Measurements from ENCODE around the gene ERCC6L2.

ERCC6L2 gene

DNA sequence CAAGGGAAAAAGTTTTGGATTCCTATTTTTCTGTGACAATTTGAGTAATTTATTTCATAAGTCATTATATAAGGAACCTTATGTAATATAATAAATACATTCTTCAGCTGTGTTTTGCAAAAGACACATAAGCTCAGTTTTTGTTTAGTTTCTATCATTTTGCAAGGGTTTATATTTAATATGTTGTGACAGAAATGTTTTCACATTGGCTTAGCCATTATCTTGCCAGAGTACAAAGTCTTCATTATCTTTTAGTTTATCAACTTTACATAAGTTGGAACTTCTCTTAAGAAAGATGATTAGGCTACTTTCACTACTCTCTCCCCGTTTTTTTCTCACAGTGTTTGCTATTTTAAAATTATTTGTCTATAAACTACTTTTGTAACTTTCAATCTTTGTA, 54.8 kb downstream of the ERCC6L2 start:
- no peak for FAIRE-seq

DNA sequence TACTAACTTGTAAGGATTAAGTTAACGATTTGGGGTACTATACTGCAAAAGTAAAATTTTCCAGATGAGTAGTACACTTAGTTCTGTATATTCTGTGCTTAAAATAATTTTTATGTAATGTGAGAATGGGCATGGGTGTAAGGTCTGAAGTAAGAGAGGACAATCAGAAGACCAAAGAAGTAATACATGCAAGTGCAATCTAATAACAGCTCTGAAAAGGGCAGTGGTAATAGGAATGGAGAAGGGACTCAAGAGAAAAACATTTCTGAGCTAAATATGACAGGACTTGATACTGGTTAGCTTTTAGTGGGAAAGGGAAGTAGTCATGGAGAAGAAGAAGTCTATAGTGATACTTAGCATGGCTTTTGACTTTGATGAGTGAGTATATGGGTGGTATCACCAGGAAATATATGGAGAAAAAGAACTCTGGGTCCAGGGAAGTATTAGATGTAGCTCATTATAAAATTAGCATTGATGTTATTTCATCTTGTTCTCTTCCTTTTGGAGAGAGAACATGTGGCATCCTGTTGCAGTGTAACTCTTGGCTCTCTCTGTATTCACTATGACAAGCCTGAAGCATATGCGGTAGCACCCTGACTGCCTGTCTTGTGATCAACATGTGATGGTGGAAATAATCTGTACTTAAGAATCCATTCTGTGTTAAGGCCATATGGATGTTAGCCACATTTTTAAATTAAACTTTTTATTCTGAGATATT, 60.5 kb downstream of the ERCC6L2 start:
- FAIRE-seq, result no peak

DNA sequence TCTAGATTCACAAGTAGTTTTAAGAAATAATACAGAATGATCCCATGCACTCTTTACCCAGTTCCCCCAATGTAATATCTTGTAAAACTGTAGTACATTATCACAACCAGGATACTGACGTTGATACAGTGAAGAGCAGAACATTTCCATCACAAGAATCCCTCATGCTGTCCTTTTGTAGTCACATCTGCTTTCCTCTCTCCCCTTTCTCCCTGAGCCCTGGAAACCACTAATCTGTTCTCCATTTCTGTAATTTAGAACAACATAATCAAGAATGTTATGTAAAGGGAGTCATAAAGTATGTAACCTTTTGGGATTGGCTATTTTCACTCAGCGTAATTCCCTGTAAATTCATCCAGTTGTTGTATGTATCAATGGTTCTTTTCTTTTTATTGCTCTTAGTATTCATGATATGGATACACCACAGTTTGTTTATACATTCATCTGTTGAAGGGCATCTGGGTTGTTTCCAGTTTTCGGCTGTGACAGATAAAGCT, 61.1 kb downstream of the ERCC6L2 start:
- FAIRE-seq, result no peak

DNA sequence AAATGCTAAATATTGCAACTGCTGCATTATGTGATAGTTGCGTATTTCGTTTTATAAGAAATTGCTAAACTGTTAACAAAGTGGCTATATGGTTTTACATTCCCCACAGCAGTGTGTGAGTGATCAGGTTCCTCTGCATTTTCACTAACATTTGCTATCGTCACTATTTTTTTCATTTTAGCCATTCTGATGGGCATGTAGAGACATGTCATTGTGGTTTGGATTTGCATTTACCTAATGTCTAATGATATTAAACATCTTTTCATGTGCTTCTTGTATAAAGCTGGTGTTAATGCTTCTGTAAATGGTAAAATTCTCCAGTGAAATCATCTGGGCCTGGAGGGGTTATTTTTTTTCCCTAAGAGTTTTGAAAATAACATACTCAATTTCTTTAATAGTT, 61.6 kb downstream of the ERCC6L2 start:
- FAIRE-seq, result no peak

DNA sequence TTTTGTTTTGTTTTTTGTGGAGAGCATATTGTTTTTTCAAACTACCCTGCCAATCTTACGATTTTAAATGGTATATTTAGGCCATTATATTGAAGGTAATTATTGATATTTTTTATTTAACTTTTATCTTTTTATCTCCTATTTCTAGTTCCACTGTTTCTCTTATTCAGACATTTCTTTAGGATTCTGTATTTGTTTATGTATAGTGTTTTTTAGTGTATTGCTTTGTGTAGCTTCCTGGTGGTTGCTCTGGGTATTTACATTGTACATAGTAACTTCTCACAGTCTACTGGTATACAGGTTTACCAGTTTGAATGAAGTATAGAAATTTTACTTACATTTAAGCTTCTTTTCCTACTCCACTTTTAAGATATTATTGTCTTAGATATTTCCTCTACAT, 63.2 kb downstream of the ERCC6L2 start:
- FAIRE-seq, result no peak

DNA sequence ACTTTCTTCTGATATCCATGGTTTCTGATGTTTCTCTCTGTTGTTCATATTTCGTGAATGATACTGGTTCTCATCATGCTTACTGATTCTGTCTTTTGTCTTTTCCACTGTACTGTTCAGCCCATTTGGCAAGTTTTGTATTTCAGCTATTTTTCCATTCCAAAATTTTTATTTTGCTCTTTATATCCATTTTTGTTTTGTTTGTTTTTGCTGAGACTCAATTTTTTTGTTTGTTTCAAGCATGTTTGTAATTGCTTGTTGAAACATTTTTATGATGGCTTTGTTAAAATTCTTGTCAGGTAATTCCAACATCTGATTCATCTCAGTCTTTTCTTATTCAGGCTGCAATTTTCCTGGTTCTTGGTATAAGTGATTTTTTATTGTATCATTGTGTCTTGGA, 64.0 kb downstream of the ERCC6L2 start:
- FAIRE-seq, result no peak

DNA sequence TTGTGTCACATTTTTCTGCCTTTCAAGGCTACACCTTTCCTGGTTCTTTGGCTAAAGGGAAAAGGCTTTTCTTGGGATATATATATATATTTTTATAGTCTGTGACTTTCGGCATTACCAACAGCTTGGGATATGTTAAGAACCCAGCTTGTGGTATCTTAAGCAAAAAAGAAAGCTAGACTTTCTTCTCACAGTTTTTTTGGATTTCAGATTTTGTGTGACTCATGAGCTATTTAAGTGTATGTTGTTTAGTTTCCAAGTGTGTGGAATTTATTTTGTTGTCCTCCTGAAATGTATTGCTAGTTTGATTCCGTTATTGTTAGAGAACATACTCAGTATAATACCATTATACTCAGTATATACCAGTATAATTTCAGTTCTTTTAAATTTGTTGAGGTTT, 64.8 kb downstream of the ERCC6L2 start:
- FAIRE-seq, result no peak

DNA sequence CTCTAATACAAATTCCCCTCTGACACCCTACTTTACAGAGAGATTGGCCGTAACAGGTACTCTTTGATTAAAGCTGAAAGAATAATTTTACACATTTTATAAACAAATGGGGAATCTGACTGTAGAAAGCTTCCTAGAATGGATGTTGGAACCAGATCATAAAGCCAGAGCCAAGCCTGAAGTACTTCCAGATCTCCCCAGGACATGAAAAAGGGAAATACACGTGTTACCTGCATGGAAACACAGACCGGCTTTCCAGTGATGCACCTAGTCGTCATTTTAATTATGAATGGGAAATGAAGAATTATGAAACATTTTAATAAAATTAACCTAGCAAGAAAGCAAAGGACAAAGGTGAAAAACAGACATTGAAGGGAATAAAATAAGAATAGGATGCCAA, 66.5 kb downstream of the ERCC6L2 start:
- FAIRE-seq, result peak; percentile 27

DNA sequence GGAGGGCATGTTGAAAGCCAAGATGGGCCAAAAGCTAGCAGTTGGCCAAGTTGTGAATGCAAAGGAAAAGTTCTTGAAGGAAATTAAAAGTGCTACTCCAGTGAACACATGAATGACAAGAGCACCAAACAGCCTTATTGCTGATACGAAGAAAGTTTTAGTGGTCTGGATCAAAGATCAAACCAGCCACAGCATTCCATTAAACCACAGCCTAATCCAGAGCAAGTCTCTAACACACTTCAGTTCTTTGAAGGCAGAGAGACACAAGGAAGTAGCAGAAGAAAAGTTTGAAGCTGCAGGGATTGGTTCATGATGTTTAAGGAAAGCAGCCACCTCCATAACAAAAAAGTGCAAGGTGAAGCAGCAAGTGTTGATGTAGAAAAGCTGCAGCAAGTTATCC, 71.6 kb downstream of the ERCC6L2 start:
- FAIRE-seq, result no peak

DNA sequence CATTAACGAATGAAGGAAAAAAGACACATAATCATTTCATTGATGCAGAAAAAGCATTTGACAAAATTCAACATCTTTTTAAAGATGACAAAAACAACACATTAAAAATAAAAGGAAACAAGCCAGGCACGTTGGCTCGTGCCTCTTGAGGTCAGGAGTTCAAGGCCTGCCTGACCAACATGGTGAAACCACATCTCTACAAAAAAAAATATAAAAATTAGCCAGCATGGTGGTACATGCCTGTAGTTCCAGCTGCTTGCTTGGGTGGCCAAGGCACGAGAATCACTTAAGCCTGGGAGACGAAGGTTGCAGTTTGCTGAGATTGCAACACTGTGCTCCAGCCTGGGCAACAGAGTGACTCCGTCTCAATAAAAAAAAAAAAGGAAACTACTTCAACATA, 77.0 kb downstream of the ERCC6L2 start:
- no peak for FAIRE-seq

DNA sequence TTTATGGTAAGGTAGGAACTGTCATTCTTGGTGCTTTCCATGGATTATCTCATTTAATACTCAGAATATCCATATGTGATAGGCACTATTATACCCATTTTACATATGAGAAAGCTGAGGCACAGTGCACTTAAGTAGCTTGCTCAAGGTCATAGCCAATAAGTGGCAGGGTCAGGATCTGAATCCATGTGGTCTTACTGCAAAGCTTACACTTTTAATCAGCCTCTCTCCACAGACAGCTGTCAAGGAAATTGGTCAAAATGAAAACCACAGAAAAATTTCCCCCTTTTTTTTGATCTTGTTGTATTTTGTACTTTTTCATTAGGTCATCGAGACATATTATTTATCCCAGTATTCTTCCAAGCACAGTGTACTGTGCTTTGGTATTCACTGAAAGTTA, 78.5 kb downstream of the ERCC6L2 start:
- FAIRE-seq, result no peak

DNA sequence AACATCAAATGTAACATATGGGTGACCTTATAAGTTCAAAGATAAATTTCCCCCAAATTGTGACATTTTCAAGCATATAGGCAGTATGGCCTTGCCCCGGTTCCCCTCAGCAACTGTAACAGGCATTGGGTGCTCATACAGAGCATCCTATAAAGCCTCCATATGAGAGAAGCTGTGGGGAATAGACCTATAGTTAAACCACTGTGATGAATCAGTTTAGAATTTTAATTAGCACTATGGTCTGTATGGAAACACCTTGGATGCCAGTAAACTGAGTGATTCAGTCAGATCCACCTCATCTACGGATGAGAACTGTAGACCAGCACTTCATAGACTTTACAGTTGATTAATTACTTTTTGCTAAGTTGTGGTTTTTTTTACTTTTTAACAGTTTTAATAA, 79.4 kb downstream of the ERCC6L2 start:
- FAIRE-seq, result no peak

DNA sequence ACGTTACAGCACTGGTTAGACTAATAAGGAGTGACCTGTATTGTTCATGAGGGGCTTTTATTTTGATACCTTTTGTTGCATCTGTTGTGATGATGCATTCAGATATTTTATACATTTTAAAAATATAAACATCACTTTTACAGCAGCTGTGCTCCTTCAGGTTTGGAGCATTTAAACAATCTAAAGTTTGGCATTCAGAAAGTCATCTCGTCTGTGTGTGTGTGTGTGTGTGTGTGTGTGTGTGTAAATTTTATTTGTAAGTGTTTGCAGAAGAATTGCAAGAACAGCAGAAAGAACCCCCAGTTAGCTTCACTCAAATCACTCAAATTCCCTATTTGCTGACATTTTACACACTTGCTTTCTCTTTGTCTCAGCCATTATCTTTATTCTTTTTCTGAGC, 87.4 kb downstream of the ERCC6L2 start:
- FAIRE-seq, result no peak

DNA sequence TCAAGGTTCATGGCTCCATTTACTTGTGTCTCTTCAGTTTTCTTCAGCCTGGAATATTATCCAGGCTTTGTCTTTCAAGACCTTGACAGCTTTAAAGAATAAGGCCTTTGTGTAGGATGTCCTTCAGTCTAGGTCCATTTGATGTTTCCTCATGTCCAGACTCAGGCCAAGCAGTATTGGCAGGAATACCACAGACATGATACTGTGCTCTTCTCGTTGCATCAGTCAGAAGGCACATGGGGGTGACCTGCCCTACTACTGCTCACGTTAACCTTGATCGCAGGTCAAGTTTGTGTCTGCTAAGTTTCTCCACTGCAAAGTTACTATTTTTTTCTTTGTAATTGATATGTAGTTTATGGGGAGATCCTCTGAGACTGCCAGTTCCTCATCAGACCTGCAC, 88.2 kb downstream of the ERCC6L2 start:
- no peak for FAIRE-seq

DNA sequence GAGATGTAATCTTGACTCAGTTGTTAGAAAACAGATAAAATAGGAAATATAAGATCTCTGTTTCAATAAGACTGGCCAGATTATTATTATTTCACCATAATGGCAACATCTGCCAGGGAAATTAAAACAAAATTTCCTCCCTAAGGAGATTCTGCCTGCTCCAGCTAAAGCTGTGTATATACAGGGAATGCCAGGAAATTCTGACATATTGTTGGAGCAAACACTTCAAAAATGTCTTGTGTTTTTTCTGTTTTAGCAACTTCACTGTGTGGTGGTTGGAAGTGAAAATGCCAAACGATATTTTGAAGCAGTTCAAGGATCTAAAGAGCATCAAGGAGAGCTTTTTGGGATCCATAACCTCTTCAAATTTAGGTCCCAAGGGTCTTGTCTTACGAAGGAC, 90.8 kb downstream of the ERCC6L2 start:
- FAIRE-seq, result no peak

DNA sequence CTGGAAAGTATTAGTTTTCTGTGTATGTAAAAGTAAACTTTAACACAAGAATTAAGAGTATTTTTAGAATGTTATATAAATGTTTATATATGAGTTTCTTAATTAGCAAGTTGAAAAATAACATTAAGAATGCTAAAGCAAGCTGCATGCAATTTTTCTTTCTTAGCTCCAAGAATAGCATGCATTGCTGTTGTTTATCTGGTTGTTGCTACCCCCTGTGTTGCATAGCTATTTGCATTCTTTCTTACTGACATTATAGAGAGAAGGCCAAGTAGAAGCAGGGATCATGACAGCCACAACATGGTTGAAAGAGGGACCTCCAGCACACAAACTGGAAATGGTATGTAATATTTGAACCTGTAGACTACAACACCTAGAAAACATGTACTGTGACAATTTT, 94.8 kb downstream of the ERCC6L2 start:
- no peak for FAIRE-seq

DNA sequence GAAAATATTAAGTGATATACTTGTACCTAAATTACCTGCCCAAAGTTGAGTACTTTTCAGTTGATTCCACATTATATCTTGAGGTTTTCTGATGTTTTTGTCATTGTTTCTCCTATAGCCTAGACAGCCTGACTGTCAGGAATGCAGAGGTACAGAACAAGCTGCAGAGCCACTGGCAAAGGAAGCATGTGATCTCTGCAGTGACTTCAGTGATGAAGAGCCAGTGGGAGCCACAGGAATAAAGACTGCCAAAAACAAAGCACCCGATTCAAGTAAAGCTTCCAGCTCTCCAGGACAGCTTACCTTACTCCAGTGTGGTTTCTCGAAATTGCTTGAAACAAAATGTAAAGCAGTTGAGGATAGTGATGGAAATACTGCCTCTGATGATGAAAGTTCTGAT, 96.3 kb downstream of the ERCC6L2 start:
- FAIRE-seq, result no peak

DNA sequence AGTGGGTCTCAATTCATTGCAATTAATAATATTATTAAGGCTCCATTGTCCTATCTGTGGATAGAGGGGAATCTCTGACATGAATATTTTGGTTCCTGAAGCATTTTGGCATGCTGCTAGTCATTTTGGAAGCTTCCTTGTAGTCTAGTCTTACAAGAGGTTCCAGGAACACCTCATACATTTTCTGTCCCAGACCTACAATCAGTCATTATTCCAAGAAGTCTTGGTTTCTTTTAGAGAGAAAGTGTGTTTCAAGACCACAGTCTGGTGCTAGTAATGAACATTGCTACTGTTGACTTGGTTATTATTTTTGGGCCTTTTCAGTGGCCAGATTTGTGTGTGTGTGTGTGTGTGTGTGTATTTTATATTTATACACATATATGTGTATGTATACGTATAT, 98.9 kb downstream of the ERCC6L2 start:
- no peak for FAIRE-seq

DNA sequence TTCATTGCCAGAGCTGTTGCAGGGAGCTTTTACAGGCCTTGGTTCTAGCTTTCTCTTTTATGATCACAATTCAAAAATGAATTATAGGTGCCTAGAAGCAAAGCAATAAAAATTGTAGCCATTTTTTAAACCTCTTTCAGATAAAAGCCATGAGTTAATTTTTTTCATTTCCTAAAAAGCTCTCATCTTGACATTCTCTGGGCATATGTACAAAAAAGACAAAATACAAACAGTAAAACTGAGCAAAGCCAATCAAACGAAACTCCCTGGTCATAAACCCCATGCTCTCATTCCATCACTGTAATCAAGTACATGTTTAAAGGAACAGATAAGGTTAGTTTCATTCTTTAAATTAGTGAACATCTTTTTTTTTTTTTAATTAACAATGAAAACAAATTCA, 101.9 kb downstream of the ERCC6L2 start:
- FAIRE-seq, result no peak

DNA sequence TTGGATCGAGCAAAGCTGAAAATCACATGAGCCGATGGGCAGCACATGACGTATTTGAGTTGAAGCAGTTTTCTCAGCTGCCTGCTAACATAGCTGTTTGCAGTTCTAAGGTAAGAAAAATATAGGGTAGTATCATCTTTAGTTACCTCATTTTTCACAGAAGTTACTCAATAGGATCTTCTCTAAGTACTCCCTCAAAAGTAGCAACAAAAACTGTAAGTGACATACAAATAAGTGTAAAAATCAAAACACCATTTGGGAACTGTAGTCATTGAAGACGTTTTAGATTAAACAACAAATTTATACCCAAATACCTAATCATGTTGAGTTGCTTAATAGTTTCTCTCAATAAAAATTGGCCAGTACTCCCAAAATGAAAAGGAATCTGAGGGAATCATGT, 102.6 kb downstream of the ERCC6L2 start:
- no peak for FAIRE-seq

DNA sequence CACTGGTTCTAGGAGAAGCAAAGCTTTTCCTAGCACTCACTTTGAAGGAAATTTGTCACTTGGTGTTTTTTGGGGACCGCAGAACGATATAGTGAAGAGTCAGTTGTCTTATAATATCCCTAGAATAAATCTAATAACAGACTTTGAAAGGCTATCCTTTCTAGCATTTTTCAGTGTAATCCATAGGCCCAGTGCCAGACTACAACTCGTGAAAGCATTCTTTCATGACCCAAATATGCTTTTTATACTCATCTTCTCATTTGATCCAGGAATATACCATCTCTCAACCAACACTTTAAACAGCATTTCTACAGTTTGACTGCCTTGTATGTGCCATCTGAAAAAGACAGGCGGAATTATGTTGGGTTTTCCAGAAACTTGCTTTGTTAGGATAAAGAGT, 104.0 kb downstream of the ERCC6L2 start:
- no peak for FAIRE-seq

DNA sequence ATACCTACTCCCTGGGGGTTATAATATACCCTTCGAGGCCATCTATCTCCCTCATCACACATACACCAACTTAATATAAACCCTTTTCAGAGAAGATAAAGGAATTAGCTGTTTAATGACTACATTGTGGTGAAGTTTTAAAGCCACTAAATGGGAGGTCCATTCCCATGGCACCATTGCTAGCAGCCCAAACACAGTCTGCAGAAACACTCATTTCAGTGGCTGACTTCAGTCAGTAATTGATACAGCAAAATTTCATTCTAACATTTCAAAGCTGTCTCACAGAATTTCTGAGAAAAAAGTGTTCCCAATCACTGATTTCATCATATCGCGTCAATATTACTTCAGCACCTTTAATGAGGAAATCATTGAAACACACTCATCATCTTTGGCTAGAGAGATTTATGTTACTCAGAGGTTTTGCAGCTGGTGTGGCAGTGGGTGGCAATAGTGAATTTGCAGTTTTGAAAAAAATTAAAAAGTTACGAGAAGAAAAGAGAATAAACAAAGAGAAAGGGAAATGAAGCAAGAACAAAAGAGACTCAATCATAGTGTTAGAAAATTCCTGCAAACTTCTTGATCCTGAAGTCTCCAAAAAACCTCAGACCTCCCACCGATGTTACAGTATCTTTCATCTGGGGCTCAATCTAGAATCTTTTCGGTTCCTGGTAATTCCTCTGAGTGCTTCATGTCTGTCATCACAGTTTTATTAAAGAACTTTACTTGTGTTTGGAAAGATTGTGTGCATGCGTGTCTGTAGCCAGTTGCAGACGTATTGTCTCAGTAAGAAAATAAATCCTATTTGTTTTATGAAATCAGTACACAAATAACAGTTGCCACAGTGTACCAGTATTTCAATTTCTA, 105.0 kb downstream of the ERCC6L2 start:
- FAIRE-seq, result no peak

DNA sequence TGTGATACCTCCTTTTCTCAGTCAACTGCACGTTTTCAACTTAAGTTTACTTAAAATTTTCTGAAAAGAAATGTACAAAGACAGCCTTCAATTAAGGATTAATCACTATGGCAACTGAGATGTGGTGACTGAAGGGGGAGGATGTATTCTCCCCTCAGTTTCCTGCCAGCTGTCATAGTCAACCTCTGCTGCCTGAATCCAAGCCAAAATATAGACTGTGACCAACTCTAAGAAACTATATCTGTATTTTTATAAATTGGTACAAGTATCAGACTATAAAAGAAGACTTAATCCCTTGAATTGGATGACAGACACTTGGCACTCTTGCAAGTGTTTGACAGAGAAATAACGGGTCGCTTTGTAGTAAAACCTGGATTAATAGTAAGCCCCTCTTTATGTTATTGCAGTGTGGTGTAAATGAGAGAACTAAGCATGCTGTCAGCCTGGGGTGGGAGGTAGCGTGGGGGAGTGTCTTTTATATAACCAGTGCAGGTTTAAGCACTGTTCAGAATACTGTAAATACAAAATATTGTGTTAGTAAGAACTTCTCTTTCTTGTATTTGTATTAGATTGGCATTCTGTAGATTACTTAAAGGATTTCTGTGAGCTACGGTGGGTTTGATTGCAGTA, 106.4 kb downstream of the ERCC6L2 start:
- no peak for FAIRE-seq
